DMS 273 treated with DMSO at 0.1 percent for 48 hours (cell line): ENCODE data around the gene TAL1.
"Not testable (repeated sequence)": the region's sequence is repeated elsewhere in the genome, so short reads cannot be mapped to it uniquely, and the experiment has no call there.

ENCODE experiments used
- DNase-seq: peaks from one replicate; lab custom pipeline; 2025; lab: John Stamatoyannopoulos, UW

Gene TAL1

GRCh38 chr1:47232187-47232874 lies at the start of gene TAL1:
Gene TAL1 (minus strand): TSS chr1:47232225. CDS start chr1:47225888, 6,337 bp downstream.
- no peak for DNase-seq

GRCh38 chr1:47280142-47280541 lies 48.1 kb upstream of the TAL1 start:
- no peak for DNase-seq

- no peak for DNase-seq
These were observed 44.8 kb upstream of the TAL1 start for GRCh38 chr1:47276850-47277249.

- DNase-seq: not testable (repeated sequence)
These were observed 43.8 kb upstream of the TAL1 start for GRCh38 chr1:47275811-47276210.

- DNase-seq: not testable (repeated sequence)
These were observed 33.5 kb upstream of the TAL1 start for GRCh38 chr1:47265529-47265928.

GRCh38 chr1:47262787-47263413 lies 30.9 kb upstream of the TAL1 start:
- no peak for DNase-seq

- DNase-seq: no peak
These were observed 25.2 kb upstream of the TAL1 start for GRCh38 chr1:47257224-47257623.

- DNase-seq: no peak
These were observed 20.8 kb upstream of the TAL1 start for GRCh38 chr1:47252795-47253194.

- DNase-seq: no peak
These were observed 20.3 kb upstream of the TAL1 start for GRCh38 chr1:47252369-47252768.

GRCh38 chr1:47249755-47250154 lies 17.7 kb upstream of the TAL1 start:
- DNase-seq: no peak

- DNase-seq: no peak
These were observed 12.4 kb upstream of the TAL1 start for GRCh38 chr1:47244339-47244862.

- no peak for DNase-seq
These were observed 11.9 kb upstream of the TAL1 start for GRCh38 chr1:47243910-47244309.

- DNase-seq: no peak
These were observed 9.4 kb upstream of the TAL1 start for GRCh38 chr1:47241114-47242113.

GRCh38 chr1:47238935-47239592 lies 7.0 kb upstream of the TAL1 start:
- no peak for DNase-seq

- DNase-seq: no peak
These were observed 3.8 kb upstream of the TAL1 start for GRCh38 chr1:47235806-47236205.

GRCh38 chr1:47235241-47235681 lies 3.2 kb upstream of the TAL1 start:
- no peak for DNase-seq

GRCh38 chr1:47233186-47233585 lies 1.2 kb upstream of the TAL1 start:
- DNase-seq: no peak

GRCh38 chr1:47231301-47232186 lies 481 bp downstream of the TAL1 start:
- DNase-seq: no peak

- no peak for DNase-seq
These were observed 1.2 kb downstream of the TAL1 start for GRCh38 chr1:47230692-47231300.
